ENCODE measurements around the gene SEMA4D. TPM values are rescaled to one million over a fixed set of nuclear protein-coding genes. Genes with fewer than 3 reads are reported as not detected.

The SEMA4D gene
- polyA plus RNA-seq, 1 experiment: 0.50 TPM

GRCh38 chr9:89351584-89352300 is 146.2 kb downstream of the SEMA4D start:
- no peak overlapping the region for H3K4me3 ChIP-seq (ENCODE audit: low read depth, low read length)
- H3K36me3 ChIP-seq (ENCODE audit: control insufficient read depth, insufficient read depth, low read length): peaks cover 26% of the 10 kb centered on the region
- ChIA-PET POLR2A (no interaction called here), CTCF (no interaction called here)
- DNase-seq (ENCODE audit: low read depth): no peak
- no peaks in the 10 kb centered on the region for H3K27me3 ChIP-seq (ENCODE audit: control insufficient read depth, insufficient read depth, low read length)
- TF ChIP-seq CTCF (IDR thresholded peaks at IDR 0.05; ENCODE audit: insufficient read depth, low read depth, low read length): no peak

DNA sequence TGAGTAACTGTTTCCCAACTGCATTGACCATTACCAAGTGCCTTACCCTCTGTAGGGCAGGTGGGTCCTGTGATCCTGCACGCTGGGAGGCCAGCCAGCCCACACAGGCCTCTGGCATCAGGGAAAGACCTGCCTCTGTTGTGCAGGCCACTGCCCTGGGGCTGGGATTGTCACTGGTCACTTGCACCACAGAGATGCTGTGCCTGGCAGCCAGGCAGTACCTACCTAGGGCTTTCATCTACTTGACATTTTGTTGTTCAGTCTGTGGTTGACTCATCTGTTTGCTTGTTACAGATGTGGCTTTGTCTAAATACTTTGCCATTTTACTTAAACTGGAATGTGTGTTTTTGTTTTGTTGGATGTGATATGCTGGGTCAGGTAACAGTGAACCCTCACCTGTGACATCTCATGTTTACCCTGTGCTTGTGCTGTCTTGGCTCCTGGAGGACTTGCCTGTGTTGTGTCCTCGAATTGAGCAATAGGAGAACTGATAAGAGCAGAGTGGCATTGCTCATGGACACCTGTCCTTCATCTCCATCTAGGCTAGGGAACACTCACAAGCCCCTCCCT is 146.8 kb downstream of the SEMA4D start:
- no peak overlapping the region for H3K4me3 ChIP-seq (ENCODE audit: low read depth, low read length)
- no peaks in the 10 kb centered on the region for H3K27me3 ChIP-seq (ENCODE audit: control insufficient read depth, insufficient read depth, low read length)
- H3K36me3 ChIP-seq (ENCODE audit: control insufficient read depth, insufficient read depth, low read length): peaks cover 28% of the 10 kb centered on the region
- TF ChIP-seq CTCF (IDR thresholded peaks at IDR 0.05; ENCODE audit: insufficient read depth, low read depth, low read length): no peak
- no peak for DNase-seq (ENCODE audit: low read depth)
- ChIA-PET CTCF (no interaction called here), POLR2A (no interaction called here)

DNA sequence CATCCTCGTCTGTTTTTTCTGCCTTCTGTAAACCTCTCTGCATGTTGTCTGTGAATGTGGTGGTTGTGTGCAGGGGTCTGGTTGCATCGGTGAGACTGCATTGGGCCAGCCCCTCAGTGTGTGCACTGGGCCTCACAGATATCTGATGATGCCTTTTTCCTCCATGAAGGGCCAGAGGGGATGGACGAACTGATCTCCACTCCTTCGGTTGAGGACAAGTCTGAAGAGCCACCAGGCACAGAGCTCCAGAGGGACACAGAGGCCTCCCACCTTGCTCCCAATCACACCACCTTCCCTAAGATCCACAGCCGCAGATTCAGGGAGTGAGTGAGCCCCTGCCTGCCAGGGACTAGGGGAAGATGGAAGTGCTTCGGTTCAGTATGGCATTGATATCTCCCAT is 148.3 kb downstream of the SEMA4D start:
- ChIA-PET CTCF (interaction anchor here (1.1 kb wide), 1 partner anchor 200 kb away, joined by 4 read pairs; no protein-coding TSS in a partner anchor), POLR2A (no interaction called here)
- no peaks in the 10 kb centered on the region for H3K27me3 ChIP-seq (ENCODE audit: control insufficient read depth, insufficient read depth, low read length)
- H3K36me3 ChIP-seq (ENCODE audit: control insufficient read depth, insufficient read depth, low read length): peaks cover 33% of the 10 kb centered on the region
- TF ChIP-seq CTCF (IDR thresholded peaks at IDR 0.05; ENCODE audit: insufficient read depth, low read depth, low read length): no peak
- H3K4me3 ChIP-seq (ENCODE audit: low read depth, low read length): no peak overlapping the region
- no peak for DNase-seq (ENCODE audit: low read depth)

- ChIA-PET POLR2A (no interaction called here), CTCF (interaction anchor here (1.3 kb wide), 1 partner anchor 201 kb away, joined by 3 read pairs; no protein-coding TSS in a partner anchor)
- no peak for TF ChIP-seq CTCF (IDR thresholded peaks at IDR 0.05; ENCODE audit: insufficient read depth, low read depth, low read length)
- Histone ChIP-seq H3K36me3 (ENCODE audit: control insufficient read depth, insufficient read depth, low read length) (peaks cover 31% of the 10 kb centered on the region), H3K27me3 (ENCODE audit: control insufficient read depth, insufficient read depth, low read length) (no peaks in the 10 kb centered on the region), H3K4me3 (ENCODE audit: low read depth, low read length) (no peak overlapping the region)
- no peak for DNase-seq (ENCODE audit: low read depth)
These were observed 150.3 kb downstream of the SEMA4D start for GRCh38 chr9:89347651-89348050.

- peaks cover 28% of the 10 kb centered on the region for H3K36me3 ChIP-seq (ENCODE audit: control insufficient read depth, insufficient read depth, low read length)
- H3K27me3 ChIP-seq (ENCODE audit: control insufficient read depth, insufficient read depth, low read length): no peaks in the 10 kb centered on the region
- no peak for TF ChIP-seq CTCF (IDR thresholded peaks at IDR 0.05; ENCODE audit: insufficient read depth, low read depth, low read length)
- DNase-seq (ENCODE audit: low read depth): no peak
- POLR2A ChIA-PET: no interaction called here
- no peak overlapping the region for H3K4me3 ChIP-seq (ENCODE audit: low read depth, low read length)
- CTCF ChIA-PET: interaction anchor here (1.3 kb wide), 1 partner anchor 202 kb away, joined by 3 read pairs; no protein-coding TSS in a partner anchor
These were observed 151.2 kb downstream of the SEMA4D start for GRCh38 chr9:89346696-89347095.

Data from BJ (cell line).